HepG2 (cell line): ENCODE measurements around the gene PAFAH1B1. TPM values are rescaled to one million over a fixed set of nuclear protein-coding genes. Genes with fewer than 3 reads are reported as not detected.
"Not testable (repeated sequence)": the region's sequence is repeated elsewhere in the genome, so short reads cannot be mapped to it uniquely, and the experiment has no call there.

Source experiments
- ATAC-seq: fragments of 200-7000 bp; cut with Tn5 transposase; 3 replicates; pipeline ENCODE4 v1.9.1; 2020; ENCODE audit warnings: mild to moderate bottlenecking, moderate library complexity
- BruUV-seq: library from RNA; stranded (reverse); fragments of 400-500 nt; replicated peaks from 2 replicates; lab custom pipeline; 2021; lab: Mats Ljungman, UMichigan
- CTCF ChIA-PET: fragments of 300-600 bp; formaldehyde crosslinking; extraction: SDS; loops from one replicate; lab custom pipeline; 2021; ENCODE audit warnings: low total read pairs, inconsistent platforms, low intra/inter-chr PET ratio; lab: Yijun Ruan, JAX
- POLR2A ChIA-PET: fragments of 350-600 bp; sonication (Branson Sonifier 250); formaldehyde crosslinking; loops from one replicate; lab custom pipeline; 2020; ENCODE audit warnings: antibody characterized with exemption, inconsistent platforms; lab: Yijun Ruan, JAX
- DNase-seq: peaks from one replicate; pipeline ENCODE4 v3.0.0-alpha.2; 2015; ENCODE audit warnings: low spot score
- FAIRE-seq: peaks from 3 replicates; lab custom pipeline; 2011; peaks lifted over from hg19 to GRCh38; lab: Jason Lieb, UNC
- H2AFZ ChIP-seq: one replicate; pipeline ENCODE4 v1.6.1; 2011; ENCODE audit warnings: low read length, inconsistent platforms
- H3K27ac ChIP-seq: fragments of 300-600 bp; 3 replicates; pipeline ENCODE4 v1.8.0; 2011; ENCODE audit warnings: mixed run types, mild to moderate bottlenecking, mixed read lengths, low read length, inconsistent platforms; ENCODE audit not compliant: insufficient read depth; ENCODE audit errors: extremely low read length
- H3K27me3 ChIP-seq, 2 experiments: fragments of 200-600 bp in 1 of 2; 2 replicates in 1 of 2; 3 replicates in 1 of 2; pipeline versions ENCODE4 v1.6.0 to v1.8.0; 2011; ENCODE audit warnings: low read length in 2 of 2, mild to moderate bottlenecking in 2 of 2, moderate library complexity in 2 of 2, inconsistent platforms in 1 of 2; ENCODE audit not compliant: insufficient read depth in 2 of 2, control insufficient read depth in 1 of 2
- H3K36me3 ChIP-seq, 2 experiments: fragments of 200-600 bp in 1 of 2; replicated peaks in 1 of 2; 2 replicates in 1 of 2; 3 replicates in 1 of 2; pipeline versions ENCODE4 v1.5.1 to v1.8.0; 2011; ENCODE audit warnings: low read length in 2 of 2, inconsistent platforms in 1 of 2; ENCODE audit not compliant: insufficient read depth in 2 of 2, control insufficient read depth in 1 of 2
- H3K4me1 ChIP-seq: 2 replicates; pipeline ENCODE4 v1.5.1; 2012; ENCODE audit warnings: low read length, inconsistent platforms; ENCODE audit not compliant: insufficient read depth
- H3K4me2 ChIP-seq: 2 replicates; pipeline ENCODE4 v1.6.0; 2011; ENCODE audit warnings: low read depth, low read length, inconsistent platforms
- H3K4me3 ChIP-seq, 3 experiments: fragments of 200-600 bp in 1 of 3; sonication (generic), shearing (Covaris generic) in 1 of 3; replicated peaks in 1 of 3; 2 replicates each; pipeline ENCODE4 v1.5.1; 2011 to 2016; ENCODE audit warnings: low read length in 3 of 3, inconsistent platforms in 2 of 3, low read depth in 2 of 3, mild to moderate bottlenecking in 2 of 3, control low read depth in 1 of 3, mixed read lengths in 1 of 3; ENCODE audit not compliant: insufficient read depth in 1 of 3
- H3K79me2 ChIP-seq: one replicate; pipeline ENCODE4 v1.6.1; 2011; ENCODE audit warnings: low read length, inconsistent platforms; ENCODE audit not compliant: insufficient read depth
- H3K9ac ChIP-seq: 2 replicates; pipeline ENCODE4 v1.6.0; 2011; ENCODE audit warnings: mild to moderate bottlenecking, low read depth, low read length, inconsistent platforms; ENCODE audit not compliant: insufficient read depth
- H3K9me3 ChIP-seq: 2 replicates; pipeline ENCODE4 v1.5.1; 2012; ENCODE audit warnings: mild to moderate bottlenecking, low read length
- H4K20me1 ChIP-seq: 2 replicates; pipeline ENCODE4 v1.6.0; 2011; ENCODE audit warnings: inconsistent platforms, mild to moderate bottlenecking, low read length, moderate library complexity; ENCODE audit not compliant: insufficient read depth
- GATA4 ChIP-seq: sonication (generic); IDR thresholded peaks from 2 replicates; pipeline ENCODE4 v1.6.1; 2016; ENCODE audit warnings: antibody characterized with exemption, low read depth, borderline replicate concordance
- GATAD2A ChIP-seq: IDR thresholded peaks from 2 replicates; pipeline ENCODE4 v1.6.1; 2016
- HMG20B ChIP-seq: conservative IDR thresholded peaks from 2 replicates; pipeline ENCODE4 v1.6.1; 2016; ENCODE audit warnings: missing genetic modification reagents, missing compliant biosample characterization
- POLR2G ChIP-seq: fragments of 200-400 bp; formaldehyde crosslinking; IDR thresholded peaks from 2 replicates; pipeline ENCODE4 v1.6.1; 2018; ENCODE audit warnings: mild to moderate bottlenecking, low read depth, low read length, moderate library complexity
- THAP7 ChIP-seq: sonication (generic); formaldehyde crosslinking; IDR thresholded peaks from 2 replicates; pipeline ENCODE4 v1.8.1; 2023; ENCODE audit warnings: mild to moderate bottlenecking, missing genetic modification reagents
- WGBS: methylation state at CpG from one replicate; pipeline ENCODE4 v1.1.6; 2017; ENCODE audit warnings: low lambda C conversion rate; 5-methylcytosine and 5-hydroxymethylcytosine counted together
- in situ Hi-C: cut with HindIII; loops from 2 replicates; pipeline ENCODE4 v1.10.0; 2017; ENCODE audit warnings: low pct_unique_long_range_greater_than_20kb; ENCODE audit not compliant: extremely low pct_ligation_motif_present
- intact Hi-C: fragments of 100-400 bp; cut with micrococcal nuclease; formaldehyde crosslinking; loops from one replicate; pipeline ENCODE4 v1.10.0; 2022; ENCODE audit not compliant: unreplicated experiment
- polyA plus RNA-seq, 8 experiments: library from polyadenylated mRNA; depleted of rRNA in 3 of 8; stranded (reverse) in 7 of 8; unstranded in 1 of 8; fragments of >200 nt; fragmentation: Illumina TruSeq in 4 of 8; extraction: Trizol in 4 of 8; gene quantifications; 2 replicates each; pipeline versions ENCODE4 v1.2.1 to v1.2.3, GENCODE V29; 2011 to 2016; ENCODE audit warnings: low read depth in 4 of 8, missing spikeins in 1 of 8, mixed read lengths in 1 of 8; ENCODE audit not compliant: insufficient read depth in 1 of 8
- total RNA-seq, 5 experiments: library from RNA; depleted of rRNA; stranded (reverse); fragments of >200 nt; fragmentation: Illumina TruSeq; extraction: Trizol; gene quantifications; 2 replicates each; pipeline ENCODE4 v1.2.3, GENCODE V29; 2016; ENCODE audit warnings: low read depth in 1 of 5

Gene PAFAH1B1
- total and polyA plus RNA-seq, 2 of the 13 experiments (the other 11 are each of a cell fraction or from before 2014, with no cell fraction given) = 46.0 to 64.9 TPM

GRCh38 chr17:2647957-2648356 lies 54.5 kb downstream of the PAFAH1B1 start:
- no peak overlapping the region for H3K4me2 ChIP-seq
- ATAC-seq = no peak
- intact Hi-C loops = no loop called here
- no peak overlapping the region for H2AFZ ChIP-seq
- DNase-seq = no peak
- in situ Hi-C loops = no loop called here
- no peak for TF ChIP-seq GATAD2A (CRISPR knock-in tag)
- H3K9me3 ChIP-seq = no peaks in the 10 kb centered on the region
- H3K36me3 ChIP-seq = peaks cover 2 to 10% of the 10 kb centered on the region in 2 experiments; a peak in 3 of 5 replicates
- peaks cover 3% of the 10 kb centered on the region for H3K79me2 ChIP-seq
- H3K4me3 ChIP-seq = no peak overlapping the region
- no peaks in the 10 kb centered on the region for H4K20me1 ChIP-seq
- BruUV-seq = no TSS peak
- CTCF ChIA-PET = no interaction called here
- WGBS = 96% methylated on average over 6 of the region's 6 CpGs
- no peaks in the 10 kb centered on the region for H3K27me3 ChIP-seq
- H3K9ac ChIP-seq = no peak overlapping the region
- POLR2A ChIA-PET = no interaction called here
- no peak overlapping the region for H3K27ac ChIP-seq
- no peaks in the 10 kb centered on the region for H3K4me1 ChIP-seq
- no peak for FAIRE-seq

- no peaks in the 10 kb centered on the region for H3K4me1 ChIP-seq
- no peak for ATAC-seq
- in situ Hi-C loops = no loop called here
These were observed 55.7 kb downstream of the PAFAH1B1 start for GRCh38 chr17:2649191-2649590.

GRCh38 chr17:2652911-2653310 lies 59.5 kb downstream of the PAFAH1B1 start:
- 94% methylated on average over 3 of the region's 3 CpGs for WGBS
- POLR2A ChIA-PET, H3K4me1 ChIP-seq, H3K79me2 ChIP-seq, ATAC-seq, H4K20me1 ChIP-seq, H3K27ac ChIP-seq, CTCF ChIA-PET, H3K9me3 ChIP-seq, H2AFZ ChIP-seq, H3K36me3 ChIP-seq, FAIRE-seq, H3K4me3 ChIP-seq, DNase-seq, H3K9ac ChIP-seq, intact Hi-C loops, BruUV-seq, in situ Hi-C loops, H3K4me2 ChIP-seq, H3K27me3 ChIP-seq: not testable (repeated sequence)

More at GRCh38 chr17:2649191-2649590, 55.7 kb downstream of the PAFAH1B1 start:
- no peaks in the 10 kb centered on the region for H4K20me1 ChIP-seq
- peaks cover 3% of the 10 kb centered on the region for H3K79me2 ChIP-seq
- H3K9me3 ChIP-seq = no peaks in the 10 kb centered on the region
- CTCF ChIA-PET = no interaction called here
- no peak overlapping the region for H2AFZ ChIP-seq
- TF ChIP-seq POLR2G (0 out of 2 replicates have a peak, but pooled peaks have one; percentile 17), GATA4 (no peak), HMG20B (CRISPR knock-in tag) (no peak), THAP7 (CRISPR knock-in tag) (no peak)
- WGBS = 97% methylated on average over 11 of the region's 11 CpGs
- FAIRE-seq (no peak), DNase-seq (no peak)
- no peaks in the 10 kb centered on the region for H3K27me3 ChIP-seq
- no peak overlapping the region for H3K9ac ChIP-seq
- no peak overlapping the region for H3K4me2 ChIP-seq
- intact Hi-C loops = no loop called here
- POLR2A ChIA-PET = no interaction called here
- H3K27ac ChIP-seq = no peak overlapping the region
- H3K4me3 ChIP-seq = no peak overlapping the region
- no TSS peak for BruUV-seq
- peaks cover 0 to 2% of the 10 kb centered on the region in 2 experiments; a peak in 2 of 5 replicates for H3K36me3 ChIP-seq
